ENCODE measurements around the gene CFAP410.

Gene CFAP410

GRCh38 chr21:44330698-44331097 lies 8.5 kb downstream of the CFAP410 start:
- DNase-seq: no peak

- DNase-seq: no peak
Observed at GRCh38 chr21:44329971-44330681, 9.1 kb downstream of the CFAP410 start.

GRCh38 chr21:44329086-44329889 lies 9.9 kb downstream of the CFAP410 start:
- DNase-seq: no peak

- no peak for DNase-seq
Observed at GRCh38 chr21:44328242-44328895, 10.8 kb downstream of the CFAP410 start.

- DNase-seq: peak in 1 of 2 donors; percentile 11
Observed at GRCh38 chr21:44327603-44327974, 11.6 kb downstream of the CFAP410 start.

GRCh38 chr21:44326716-44327602 lies 12.2 kb downstream of the CFAP410 start:
- DNase-seq: no peak

GRCh38 chr21:44326272-44326647 lies 12.9 kb downstream of the CFAP410 start:
- no peak for DNase-seq

GRCh38 chr21:44325386-44326271 lies 13.6 kb downstream of the CFAP410 start:
- no peak for DNase-seq

- no peak for DNase-seq
Observed at GRCh38 chr21:44324854-44325107, 14.4 kb downstream of the CFAP410 start.

- no peak for DNase-seq
Observed at GRCh38 chr21:44324106-44324853, 14.9 kb downstream of the CFAP410 start.

- DNase-seq: no peak
Observed at GRCh38 chr21:44323591-44323990, 15.6 kb downstream of the CFAP410 start.

GRCh38 chr21:44322621-44323325 lies 16.4 kb downstream of the CFAP410 start:
- DNase-seq: no peak

- DNase-seq: no peak
Observed at GRCh38 chr21:44321846-44322450, 17.2 kb downstream of the CFAP410 start.

- DNase-seq: no peak
Observed at GRCh38 chr21:44320847-44321246, 18.3 kb downstream of the CFAP410 start.

GRCh38 chr21:44319407-44320065 lies 19.7 kb downstream of the CFAP410 start:
- DNase-seq: no peak

GRCh38 chr21:44318489-44319285 lies 20.5 kb downstream of the CFAP410 start:
- DNase-seq: no peak

GRCh38 chr21:44317871-44318270 lies 21.3 kb downstream of the CFAP410 start:
- no peak for DNase-seq

GRCh38 chr21:44317241-44317782 lies 21.9 kb downstream of the CFAP410 start:
- DNase-seq: no peak

All from inflammatory macrophage treated with lipopolysaccharide for 1 hour (primary cell).